Transverse colon (tissue), 4 donors: ENCODE data around the gene UNC13C.

Experiments
- CTCF ChIP-seq, 5 experiments: fragments of 200-600 bp in 3 of 5; fragments of 450-650 bp in 2 of 5; sonication (generic) in 3 of 5; IDR thresholded peaks; 1 replicate in 2 of 5; 2 replicates in 3 of 5; pipeline ENCODE4 v1.5.1; 2016 to 2017; ENCODE audit warnings: antibody characterized with exemption in 5 of 5, inconsistent platforms in 3 of 5, mild to moderate bottlenecking in 2 of 5, moderate library complexity in 1 of 5
- EP300 ChIP-seq: sonication (generic); formaldehyde crosslinking; IDR thresholded peaks from one replicate; pipeline ENCODE4 v1.6.1; 2017; ENCODE audit warnings: antibody characterized with exemption, low read depth
- POLR2A ChIP-seq: fragments of 450-650 bp; IDR thresholded peaks from one replicate; pipeline ENCODE4 v1.6.1; 2016; ENCODE audit warnings: antibody characterized with exemption, mild to moderate bottlenecking, moderate library complexity
- POLR2AphosphoS5 ChIP-seq, 3 donors: sonication (generic); formaldehyde crosslinking; IDR thresholded peaks; one replicate each; pipeline ENCODE4 v1.6.1; 2016; ENCODE audit warnings: antibody characterized with exemption in 3 of 3

- TF ChIP-seq CTCF (IDR thresholded peaks at IDR 0.05) (no peak), POLR2A (no peak), EP300 (no peak), POLR2AphosphoS5 (IDR thresholded peaks at IDR 0.05) (no peak)
Observed at GRCh38 chr15:54226455-54226854, 248.2 kb downstream of the UNC13C start.
